ENCODE data around the gene DGKZ.

DNA sequence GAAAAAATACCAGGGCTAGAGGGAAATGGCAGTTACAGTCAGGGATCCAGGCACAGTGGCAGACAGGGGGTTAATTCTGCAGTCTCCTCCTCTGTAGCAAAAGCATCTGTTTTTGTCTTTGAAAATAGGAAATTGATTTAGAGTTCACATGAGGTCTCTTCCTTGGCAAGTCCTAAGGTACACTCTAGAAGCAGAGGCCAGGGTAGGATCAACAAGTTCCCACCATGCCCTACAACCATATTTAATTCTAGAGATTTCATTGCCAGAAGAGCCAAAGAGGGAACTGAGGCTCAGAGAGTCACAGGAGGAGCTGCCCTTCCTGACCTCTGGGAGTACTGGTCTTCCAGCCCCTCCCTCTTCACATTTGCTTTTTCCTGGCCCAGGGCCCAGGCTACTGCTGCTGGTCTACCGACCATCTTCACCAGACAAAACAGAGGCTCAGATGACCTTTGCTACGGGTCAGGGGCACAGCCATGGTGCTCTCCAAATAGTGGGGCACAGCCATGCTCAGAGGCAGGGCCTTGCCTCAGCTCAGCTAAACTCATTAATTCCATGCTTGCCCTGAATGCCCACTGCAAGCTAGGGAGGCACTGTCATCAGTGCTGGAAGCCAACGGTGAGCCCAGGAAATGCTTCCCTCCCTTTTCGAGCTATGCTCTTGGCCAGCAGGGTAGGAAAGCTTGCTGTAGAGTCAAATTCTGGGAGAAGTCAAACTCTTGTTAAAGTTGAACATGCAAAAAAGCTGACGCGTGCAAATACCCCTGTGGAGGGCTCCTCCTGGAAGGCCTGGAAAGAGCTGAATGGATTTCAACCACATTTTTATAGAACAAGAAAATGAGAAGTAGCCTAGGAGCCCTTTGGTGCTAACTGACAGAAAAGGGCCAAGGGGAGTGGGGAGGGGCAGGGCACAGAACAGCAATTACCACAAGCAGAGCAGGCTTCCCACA lies 56.0 kb downstream of the DGKZ start:
- TF ChIP-seq, protein P1, sequence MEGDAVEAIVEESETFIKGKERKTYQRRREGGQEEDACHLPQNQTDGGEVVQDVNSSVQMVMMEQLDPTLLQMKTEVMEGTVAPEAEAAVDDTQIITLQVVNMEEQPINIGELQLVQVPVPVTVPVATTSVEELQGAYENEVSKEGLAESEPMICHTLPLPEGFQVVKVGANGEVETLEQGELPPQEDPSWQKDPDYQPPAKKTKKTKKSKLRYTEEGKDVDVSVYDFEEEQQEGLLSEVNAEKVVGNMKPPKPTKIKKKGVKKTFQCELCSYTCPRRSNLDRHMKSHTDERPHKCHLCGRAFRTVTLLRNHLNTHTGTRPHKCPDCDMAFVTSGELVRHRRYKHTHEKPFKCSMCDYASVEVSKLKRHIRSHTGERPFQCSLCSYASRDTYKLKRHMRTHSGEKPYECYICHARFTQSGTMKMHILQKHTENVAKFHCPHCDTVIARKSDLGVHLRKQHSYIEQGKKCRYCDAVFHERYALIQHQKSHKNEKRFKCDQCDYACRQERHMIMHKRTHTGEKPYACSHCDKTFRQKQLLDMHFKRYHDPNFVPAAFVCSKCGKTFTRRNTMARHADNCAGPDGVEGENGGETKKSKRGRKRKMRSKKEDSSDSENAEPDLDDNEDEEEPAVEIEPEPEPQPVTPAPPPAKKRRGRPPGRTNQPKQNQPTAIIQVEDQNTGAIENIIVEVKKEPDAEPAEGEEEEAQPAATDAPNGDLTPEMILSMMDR (IDR thresholded peaks at IDR 0.05): no peak
- no peak for TF ChIP-seq POLR2A (IDR thresholded peaks at IDR 0.05)
